Fibroblast of lung (primary cell): Measurements from ENCODE around the gene BAG1.

Source experiments
- CTCF ChIP-seq, 2 donors: IDR thresholded peaks in 1 of 2; conservative IDR thresholded peaks in 1 of 2; 1 replicate in 1 of 2; 2 replicates in 1 of 2; pipeline ENCODE4 v1.5.1; 2011 to 2012; ENCODE audit warnings: low read length in 2 of 2, control low read depth in 1 of 2, inconsistent platforms in 1 of 2, low read depth in 1 of 2, mild to moderate bottlenecking in 1 of 2
- EZH2 ChIP-seq: IDR thresholded peaks from 2 replicates; pipeline ENCODE4 v1.5.1; 2012; ENCODE audit warnings: low read length, control low read depth, mild to moderate bottlenecking; ENCODE audit errors: missing control alignments

GRCh38 chr9:33221568-33221884 is 43.0 kb downstream of the BAG1 start:
- TF ChIP-seq CTCF (conservative IDR thresholded peaks at IDR 0.05 in 1 of 2, IDR thresholded peaks at IDR 0.05 in 1 of 2; ENCODE audit: low read depth in 1 of 2, low read length in 2 of 2) (no peak), EZH2 (no peak)
